ENCODE measurements around the gene C6orf47.

DNA sequence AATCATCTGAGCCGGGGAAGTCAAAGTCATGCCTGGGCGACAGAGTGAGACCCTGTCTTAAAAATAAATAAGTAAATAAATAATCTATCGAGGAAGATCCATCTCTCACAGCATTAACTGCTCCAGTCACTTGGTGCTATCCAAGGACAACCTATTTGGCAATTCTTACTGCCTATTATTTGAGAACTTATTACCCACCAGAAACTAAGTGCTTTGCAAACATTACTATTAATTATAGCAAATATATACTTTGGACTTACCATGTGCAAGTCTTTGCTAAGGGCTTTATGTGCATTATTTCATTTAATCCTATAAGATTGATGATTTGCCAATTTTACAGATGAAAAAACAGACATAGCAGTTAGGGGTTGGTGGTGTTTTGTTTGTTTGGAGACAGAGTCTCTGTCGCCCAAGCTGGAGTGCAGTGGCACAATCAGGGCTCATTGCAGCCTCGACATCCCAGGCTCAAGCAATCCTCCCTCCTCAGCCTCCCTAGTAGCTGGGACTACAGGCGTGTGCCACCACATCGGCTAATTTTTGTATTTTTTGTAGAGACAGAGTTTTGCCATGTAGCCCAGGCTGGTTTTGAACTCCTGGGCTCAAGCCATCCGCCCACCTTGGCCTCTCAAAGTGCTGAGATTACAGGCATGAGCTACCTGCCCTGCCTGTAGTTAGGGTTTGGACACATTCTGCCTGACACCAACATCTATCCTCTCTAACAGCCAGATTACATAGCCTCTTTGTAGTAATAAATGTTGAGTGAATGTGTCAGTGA is 5.8 kb downstream of the C6orf47 start:
- TF ChIP-seq, protein P1, sequence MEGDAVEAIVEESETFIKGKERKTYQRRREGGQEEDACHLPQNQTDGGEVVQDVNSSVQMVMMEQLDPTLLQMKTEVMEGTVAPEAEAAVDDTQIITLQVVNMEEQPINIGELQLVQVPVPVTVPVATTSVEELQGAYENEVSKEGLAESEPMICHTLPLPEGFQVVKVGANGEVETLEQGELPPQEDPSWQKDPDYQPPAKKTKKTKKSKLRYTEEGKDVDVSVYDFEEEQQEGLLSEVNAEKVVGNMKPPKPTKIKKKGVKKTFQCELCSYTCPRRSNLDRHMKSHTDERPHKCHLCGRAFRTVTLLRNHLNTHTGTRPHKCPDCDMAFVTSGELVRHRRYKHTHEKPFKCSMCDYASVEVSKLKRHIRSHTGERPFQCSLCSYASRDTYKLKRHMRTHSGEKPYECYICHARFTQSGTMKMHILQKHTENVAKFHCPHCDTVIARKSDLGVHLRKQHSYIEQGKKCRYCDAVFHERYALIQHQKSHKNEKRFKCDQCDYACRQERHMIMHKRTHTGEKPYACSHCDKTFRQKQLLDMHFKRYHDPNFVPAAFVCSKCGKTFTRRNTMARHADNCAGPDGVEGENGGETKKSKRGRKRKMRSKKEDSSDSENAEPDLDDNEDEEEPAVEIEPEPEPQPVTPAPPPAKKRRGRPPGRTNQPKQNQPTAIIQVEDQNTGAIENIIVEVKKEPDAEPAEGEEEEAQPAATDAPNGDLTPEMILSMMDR (IDR thresholded peaks at IDR 0.05; ENCODE audit: low read length): no peak
- TF ChIP-seq EZH2phosphoT487 (IDR thresholded peaks at IDR 0.05; ENCODE audit: low read length) (no peak), EZH2 (optimal IDR thresholded peaks at IDR 0.05; ENCODE audit: low read depth, low read length) (no peak)

Measured in MM.1S (cell line).